ENCODE measurements around the gene RPIA.
"Not testable (repeated sequence)": the region's sequence is repeated elsewhere in the genome, so short reads cannot be mapped to it uniquely, and the experiment has no call there.

The RPIA gene

DNA sequence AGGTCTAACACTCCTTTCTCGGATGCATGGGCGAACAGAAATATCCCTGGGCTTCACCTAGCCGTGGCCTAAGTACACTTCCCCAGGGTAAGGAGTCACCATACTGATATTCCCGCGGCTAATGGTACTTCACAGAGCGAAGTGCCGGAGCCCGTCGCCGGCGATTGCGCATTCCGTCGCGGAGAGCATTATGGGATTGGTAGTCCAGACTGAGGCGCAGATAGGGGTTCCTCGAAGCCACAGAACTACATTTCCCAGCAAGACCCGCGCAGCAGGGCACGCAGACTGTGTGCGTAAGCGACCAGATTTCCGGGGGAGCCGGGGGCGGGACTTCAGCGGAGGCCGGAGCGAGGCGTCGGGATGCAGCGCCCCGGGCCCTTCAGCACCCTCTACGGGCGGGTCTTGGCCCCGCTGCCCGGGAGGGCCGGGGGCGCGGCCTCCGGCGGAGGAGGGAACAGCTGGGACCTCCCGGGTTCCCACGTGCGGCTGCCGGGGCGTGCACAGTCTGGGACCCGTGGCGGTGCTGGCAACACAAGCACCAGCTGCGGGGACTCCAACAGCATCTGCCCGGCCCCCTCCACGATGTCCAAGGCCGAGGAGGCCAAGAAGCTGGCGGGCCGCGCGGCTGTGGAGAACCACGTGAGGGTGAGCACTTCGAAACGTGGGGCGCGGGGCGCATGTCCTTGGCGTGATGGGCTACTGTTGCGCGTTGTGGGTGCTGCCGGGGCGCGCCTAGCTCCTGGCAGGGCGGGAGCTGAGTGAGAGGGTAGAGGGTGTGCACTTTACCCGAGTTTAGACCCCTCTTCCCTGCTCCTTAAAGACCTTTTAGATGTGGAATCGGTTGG lies at the start of gene RPIA:
RPIA (plus strand) TSS at position 335 of the 845 bp plus-strand sequence; CDS start at position 361, 26 bp downstream.
- peak; percentile 98 for DNase-seq

DNA sequence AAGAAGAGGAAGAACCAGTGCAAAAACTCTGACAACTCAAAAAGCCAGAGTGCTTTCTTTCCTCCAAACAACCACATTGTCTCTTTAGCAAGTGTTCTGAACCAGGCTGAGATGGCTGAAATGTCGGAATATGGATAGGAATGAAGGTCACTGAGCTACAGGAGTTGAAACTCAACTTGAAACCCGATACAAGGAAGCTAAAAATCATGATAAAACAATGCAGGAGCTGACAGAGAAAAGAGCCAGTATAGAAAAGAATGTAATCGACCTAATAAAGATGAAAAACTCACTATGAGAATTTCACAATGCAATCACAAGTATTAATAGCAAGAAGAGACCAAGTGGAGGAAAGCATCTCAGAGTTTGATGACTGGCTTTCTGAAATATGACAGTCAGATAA lies 49.2 kb upstream of the RPIA start:
- DNase-seq, result no peak

DNA sequence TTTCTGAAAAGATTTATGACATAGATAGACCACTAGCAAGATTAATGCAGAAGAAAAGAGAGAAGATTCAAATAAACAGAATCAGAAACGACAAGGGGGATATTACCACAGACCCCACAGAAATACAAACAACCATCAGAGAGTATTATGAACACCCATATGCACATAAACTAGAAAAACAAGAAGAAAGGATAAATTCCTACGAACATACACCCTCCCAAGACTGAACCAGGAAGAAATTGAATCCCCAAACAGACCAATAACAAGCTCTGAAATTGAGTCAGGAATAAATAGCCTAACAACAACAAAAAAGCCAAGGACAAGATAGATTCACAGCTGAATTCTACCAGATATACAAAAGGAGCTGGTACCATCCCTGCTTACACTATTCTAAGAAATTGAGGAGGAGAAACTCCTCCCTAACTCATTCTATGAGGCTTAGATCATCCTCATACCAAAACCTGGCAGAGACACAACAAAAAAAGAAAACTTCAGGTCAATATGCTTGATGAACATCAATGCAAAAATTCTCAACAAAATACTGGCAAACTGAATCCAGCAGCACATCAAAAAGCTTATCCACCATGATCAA lies 46.1 kb upstream of the RPIA start:
- not testable (repeated sequence) for DNase-seq

DNA sequence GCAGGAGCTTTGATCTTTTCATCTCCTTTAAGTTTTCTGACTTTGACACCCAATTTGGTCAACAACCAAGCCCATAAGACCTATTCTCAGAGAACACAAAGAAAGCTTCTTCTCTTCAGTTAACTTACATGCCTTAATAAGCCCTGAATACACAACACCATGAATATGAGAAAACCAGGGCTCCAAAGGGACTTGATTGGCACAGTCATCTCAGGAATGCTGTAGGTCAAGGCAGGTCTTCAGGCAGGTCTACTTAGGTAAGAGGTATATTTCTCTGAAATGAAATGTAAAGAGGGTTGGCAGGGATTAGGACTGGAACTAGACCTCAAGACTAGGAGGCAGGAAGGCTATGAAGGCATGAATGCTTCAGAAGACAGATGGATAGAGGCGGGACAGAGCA lies 39.8 kb upstream of the RPIA start:
- DNase-seq, result no peak

DNA sequence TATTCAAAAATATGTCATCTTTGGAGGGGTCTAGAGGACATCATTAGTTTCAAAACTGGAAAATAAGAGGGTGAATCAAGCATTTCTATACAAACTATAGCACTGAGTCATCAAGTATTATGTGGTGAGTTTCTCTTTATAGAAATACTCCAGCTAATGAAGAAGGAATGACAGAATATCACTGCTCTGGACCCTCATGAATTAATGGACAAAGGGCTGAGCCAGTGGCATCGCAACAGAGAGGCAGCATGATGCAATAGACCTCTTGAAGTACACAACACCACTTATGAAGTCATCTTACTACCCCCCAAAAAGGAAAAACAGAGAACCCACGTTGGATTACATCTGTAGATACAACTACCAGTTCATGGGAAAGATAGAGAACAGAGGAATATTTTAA lies 36.8 kb upstream of the RPIA start:
- DNase-seq, result no peak

DNA sequence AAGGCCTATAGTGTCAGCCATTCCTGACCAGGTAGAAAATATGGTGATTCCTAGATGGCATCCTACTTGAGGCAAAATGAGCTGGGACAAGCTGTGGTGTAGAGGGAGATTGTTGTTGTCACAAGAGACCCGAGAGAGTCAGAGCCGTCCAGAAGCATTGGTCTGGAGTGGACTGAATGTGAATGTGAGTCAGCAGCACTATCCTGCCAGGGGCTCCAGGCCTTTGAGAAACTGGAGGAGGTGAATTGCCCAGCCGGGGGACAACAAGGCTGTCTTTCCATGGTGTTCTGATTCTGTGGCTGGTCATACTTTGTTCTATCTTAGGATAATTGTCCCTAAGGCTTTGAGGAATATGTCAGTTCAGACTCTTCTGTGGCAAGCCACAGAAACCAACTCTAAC lies 34.8 kb upstream of the RPIA start:
- no peak for DNase-seq

DNA sequence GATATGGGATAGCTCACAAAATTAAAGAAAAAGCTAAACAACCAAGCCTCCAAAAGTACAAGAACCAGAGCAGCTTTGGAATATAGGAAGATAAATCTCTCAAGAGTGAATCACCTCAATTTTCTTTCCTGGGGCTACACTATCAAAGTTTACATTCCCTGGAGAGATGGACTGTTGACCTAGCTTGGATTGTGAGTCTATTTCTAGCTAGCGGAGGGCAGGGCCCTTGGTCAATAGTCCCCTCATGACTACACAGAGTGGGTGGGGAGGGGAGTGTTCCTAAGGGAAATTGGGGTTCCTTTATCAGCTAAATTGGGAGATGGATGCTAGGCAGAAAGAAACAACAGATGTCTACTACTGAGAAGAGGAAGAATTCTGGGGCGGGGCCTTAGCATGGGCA lies 34.3 kb upstream of the RPIA start:
- DNase-seq, result no peak

DNA sequence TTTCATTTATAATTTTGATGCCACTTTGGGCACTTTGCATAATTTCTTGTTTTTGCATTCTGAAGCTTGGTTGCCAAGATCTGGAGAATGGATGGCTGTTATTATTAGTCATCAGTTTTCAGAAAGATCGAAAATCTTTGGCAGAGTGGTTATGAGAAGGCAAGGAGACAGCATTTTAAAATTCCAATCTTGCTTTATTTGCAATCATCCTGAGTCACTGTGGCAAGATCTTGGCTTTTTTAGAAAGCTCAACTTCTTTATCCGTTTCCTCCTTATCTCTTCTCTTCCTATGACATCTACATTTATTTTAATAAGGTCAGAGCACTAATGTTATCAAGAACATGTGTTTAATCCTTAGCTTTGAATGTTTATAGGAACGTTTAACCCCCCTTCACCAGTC lies 33.1 kb upstream of the RPIA start:
- peak; percentile 34 to 47 for DNase-seq

DNA sequence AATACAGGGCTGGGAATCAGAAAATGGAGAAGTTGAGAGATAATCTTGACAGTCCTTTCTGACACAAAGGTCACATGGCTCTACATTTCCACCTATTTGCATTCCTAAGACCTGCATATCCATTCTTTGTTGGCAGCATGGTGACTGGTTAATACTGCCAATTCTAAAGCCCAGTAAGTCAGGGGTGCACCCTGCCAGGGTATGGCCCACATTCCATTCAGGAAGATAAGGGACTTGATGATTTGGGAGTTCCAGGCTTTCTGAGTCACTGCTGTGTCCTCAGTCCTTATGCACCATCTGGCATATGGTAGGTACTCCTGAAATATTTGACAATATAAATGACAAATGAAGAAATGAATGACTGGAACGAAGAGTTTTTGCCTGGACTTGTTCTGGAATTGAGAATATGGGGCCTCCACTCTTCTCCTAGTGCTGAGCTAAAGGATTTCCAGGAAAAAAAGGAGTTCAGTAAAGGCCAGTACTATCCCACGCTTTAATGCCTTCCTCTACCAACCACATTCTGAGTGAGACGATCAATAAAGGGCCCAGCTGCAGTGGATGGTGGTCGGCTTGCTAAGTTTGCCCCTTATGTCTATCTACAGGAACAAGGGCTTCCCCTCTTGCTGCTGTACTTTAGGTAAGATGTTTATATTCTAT lies 32.5 kb upstream of the RPIA start:
- DNase-seq, result no peak

DNA sequence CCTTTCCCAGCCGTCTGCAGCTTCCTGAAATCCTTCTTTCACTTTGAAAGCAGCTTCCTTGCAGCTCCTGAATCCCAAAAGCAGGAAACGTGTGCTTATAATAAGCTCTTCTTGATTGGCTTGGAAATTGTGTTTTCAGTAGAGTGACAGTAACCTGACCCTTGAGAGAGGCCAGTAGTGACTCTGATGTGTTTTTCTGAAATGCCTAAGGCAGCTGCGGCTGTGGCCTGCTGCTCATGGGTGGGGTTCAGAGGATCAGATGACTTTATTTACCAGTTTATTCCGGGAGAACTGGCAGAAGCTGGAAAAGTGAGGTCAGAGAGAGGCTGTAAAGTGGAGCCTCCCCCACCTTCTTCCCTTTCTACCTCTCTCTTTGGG lies 31.9 kb upstream of the RPIA start:
- no peak for DNase-seq

DNA sequence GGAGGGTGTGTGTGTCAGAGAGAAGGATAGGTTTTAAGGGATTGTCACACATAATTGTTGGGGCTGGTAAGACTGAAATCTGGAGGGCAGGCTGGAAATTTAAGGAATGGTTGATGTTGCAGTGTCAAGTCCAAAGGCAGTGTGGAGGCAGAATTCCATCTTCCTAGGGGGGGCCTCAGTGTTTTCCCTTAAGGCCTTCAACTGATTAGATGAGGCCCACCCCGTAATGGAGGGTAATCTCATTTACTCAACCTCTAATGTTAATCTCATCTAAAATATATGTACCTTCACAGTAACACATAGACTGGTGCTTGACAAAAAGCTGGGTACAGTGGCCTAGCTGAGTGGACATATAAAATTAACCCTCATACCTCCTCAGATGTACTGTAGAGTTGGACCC lies 30.9 kb upstream of the RPIA start:
- no peak for DNase-seq

DNA sequence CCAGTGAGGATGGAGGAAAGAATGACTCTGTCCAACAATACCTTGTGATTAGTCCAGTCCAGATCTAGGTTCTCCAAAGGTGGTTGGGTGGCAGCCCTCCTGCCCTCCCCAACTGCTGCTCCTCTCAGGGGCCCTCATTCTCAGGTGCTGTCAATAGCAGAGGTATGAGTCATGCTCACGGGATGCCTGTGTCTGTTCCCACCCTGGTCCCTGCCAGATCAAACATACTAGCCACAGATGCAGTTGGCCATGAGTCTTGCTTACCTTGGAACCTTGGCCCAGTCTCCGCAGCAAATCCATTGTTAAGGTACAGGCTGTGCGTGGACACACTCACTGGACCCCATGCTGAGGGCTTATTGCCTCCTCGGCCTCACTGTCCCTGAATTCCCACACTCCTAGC lies 24.9 kb upstream of the RPIA start:
- DNase-seq, result no peak

DNA sequence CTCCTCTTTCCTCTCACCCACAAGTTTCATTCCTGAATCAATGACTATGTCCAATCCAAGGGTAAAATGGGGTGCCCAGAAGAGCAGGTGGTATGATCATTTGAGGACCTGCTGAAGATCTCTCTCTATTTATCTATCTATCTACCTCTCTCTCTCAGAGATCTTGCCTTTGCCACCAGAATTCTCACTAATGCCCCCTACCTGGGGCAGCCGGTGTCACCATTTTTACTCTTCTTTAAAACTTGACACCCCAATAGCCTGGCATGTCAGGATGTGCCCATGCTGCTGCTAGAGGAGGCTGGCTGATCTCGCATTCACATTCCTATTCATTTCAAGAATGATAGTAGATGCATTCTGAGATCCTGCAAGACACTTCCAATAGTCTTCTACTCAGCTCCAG lies 24.3 kb upstream of the RPIA start:
- DNase-seq, result no peak

DNA sequence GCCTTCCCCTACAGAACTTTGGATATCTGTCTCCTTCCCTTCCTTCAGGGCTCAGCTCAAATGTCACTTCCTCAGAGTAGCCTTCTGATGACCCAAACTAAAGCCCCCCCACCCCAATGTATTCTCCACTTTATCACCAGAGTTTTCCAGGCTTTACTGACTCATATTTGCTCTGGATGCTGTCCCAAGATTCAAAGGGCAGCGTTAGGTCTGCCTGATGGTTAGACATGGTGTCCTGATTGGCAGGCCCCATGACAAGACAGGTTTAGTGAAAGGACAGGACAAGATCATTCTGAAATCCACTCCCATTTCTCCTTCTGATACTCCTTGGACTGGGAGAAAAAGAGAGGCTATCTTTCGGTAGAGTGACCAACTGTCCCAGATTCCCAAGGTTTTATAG lies 22.6 kb upstream of the RPIA start:
- DNase-seq, result no peak

DNA sequence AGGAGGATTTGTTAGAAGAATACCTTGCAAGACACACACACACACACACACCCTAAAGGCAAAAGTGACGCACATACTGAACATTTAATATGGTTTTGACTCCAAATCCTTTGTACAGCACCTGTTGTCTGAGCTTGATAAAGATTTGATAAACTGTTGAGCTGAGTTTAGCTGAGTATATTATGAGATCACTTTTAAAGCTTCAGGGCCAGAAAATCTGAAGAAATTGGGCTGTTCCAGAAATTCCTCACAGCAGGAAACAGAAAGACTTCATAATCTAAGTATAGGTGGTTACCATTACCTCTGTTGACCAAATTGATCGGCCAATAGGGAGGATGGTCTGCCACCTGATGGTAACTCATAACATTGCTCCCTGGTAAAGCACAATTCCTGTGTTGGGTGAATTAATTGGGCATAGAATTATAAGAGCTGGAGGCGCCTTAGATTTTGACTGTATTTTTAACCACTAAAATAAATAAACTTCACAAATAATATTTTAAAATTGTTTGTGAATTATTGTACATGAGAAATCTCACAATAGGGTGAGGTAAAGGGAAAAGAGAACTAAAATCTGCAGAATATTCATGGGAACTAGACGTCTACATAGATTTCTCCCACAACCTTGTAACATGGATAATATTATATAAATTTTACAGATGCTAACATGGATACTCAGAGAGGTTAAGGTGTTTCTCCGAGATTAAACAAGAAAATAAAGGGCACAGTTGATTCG lies 21.8 kb upstream of the RPIA start:
- peak; percentile 20 to 58 for DNase-seq

DNA sequence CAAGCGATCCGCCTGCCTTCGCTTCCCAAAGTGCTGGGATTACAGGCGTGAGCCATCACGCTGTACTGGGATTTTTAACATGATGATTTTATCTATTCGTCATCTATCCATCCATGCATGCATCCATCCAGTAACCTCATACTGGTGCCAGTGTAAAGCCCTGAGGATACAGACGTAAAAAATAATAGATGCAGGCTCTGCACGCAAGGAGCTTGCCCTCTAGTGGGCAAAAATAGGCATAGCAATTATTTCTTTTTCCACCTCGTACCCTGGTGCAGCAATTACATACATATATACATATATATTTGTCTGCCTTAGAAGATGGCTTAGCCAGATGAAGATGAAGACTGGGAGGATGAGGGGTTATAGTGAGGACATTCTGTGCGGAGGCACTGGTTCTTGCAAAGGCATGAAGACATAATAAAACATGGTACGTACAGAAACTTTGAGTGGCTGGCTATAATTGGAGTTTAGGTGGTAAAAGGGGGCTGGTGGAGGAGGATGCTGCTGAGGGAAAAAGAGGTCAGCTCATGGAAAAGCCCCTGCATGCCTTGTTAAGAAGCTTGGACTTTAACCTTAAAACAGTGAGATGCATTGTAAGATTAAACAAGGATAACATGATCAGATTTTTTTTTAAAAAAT lies 19.6 kb upstream of the RPIA start:
- DNase-seq, result peak; percentile 34 to 75

DNA sequence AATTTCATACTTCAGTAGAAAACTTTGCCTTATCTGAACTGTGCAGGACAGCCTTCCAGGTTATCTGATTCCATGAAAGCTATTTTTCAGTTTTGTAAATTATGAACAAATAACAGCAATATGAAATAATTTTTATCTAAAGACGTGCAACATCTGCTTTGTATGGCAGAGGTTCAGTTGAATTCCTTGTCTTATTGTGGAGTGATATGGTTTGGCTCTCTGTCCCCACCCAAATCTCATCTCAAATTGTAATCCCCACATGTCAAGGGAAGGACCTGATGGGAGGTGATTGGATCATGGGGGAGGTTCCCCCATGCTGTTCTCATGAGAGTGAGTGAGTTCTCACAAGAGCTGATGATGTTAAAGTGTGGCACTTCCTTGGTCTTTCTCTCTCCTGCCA lies 18.1 kb upstream of the RPIA start:
- DNase-seq, result no peak

DNA sequence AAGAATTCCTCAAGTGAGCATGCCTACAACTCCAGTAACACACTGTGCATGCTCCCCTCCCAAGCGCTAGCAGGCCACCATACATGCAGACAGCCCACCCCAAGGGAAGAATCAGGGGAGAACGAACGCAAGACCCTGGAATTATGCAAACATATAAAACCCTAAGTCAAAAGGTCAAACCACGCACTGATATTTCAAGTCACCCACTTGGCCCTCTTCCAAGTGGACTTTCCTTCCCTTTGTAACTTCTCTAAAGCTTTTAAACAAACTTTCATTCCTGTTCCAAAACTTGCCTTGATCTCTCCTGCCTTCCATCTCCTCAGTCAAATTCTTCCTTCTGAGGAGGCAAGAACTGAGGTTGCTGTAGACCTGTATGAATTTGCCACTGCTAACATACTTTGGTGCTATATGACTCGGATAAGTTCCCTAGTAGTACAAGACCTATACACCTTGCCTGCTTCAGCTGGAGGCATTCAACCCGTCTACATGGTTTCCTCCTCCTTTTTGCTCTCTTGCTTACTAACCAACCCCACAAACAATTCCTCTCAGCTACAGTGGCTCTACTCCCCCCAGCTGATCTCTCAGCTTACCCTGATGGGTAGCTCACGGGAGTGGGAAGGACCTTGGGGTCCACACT lies 11.1 kb upstream of the RPIA start:
- peak; percentile 78 to 95 for DNase-seq

DNA sequence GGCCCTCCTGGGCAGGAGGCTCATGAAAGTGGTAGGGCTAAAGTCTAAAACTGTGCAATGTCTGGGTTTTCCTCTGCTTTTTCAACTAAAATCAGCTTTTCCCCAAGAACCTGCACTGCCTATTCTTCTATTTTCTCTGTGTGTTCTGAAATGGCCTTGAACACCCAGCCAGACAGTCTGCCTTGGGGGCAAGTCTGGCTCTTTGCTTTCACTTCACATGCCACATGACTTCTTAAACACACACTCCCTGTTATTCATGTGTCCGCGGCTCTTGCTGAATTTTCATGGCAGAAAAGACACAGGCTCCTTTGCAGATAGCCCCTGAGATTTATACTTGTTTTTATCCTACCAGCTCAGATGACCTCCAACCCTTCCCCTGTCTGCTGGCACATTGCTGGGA lies 10.6 kb upstream of the RPIA start:
- DNase-seq, result no peak

DNA sequence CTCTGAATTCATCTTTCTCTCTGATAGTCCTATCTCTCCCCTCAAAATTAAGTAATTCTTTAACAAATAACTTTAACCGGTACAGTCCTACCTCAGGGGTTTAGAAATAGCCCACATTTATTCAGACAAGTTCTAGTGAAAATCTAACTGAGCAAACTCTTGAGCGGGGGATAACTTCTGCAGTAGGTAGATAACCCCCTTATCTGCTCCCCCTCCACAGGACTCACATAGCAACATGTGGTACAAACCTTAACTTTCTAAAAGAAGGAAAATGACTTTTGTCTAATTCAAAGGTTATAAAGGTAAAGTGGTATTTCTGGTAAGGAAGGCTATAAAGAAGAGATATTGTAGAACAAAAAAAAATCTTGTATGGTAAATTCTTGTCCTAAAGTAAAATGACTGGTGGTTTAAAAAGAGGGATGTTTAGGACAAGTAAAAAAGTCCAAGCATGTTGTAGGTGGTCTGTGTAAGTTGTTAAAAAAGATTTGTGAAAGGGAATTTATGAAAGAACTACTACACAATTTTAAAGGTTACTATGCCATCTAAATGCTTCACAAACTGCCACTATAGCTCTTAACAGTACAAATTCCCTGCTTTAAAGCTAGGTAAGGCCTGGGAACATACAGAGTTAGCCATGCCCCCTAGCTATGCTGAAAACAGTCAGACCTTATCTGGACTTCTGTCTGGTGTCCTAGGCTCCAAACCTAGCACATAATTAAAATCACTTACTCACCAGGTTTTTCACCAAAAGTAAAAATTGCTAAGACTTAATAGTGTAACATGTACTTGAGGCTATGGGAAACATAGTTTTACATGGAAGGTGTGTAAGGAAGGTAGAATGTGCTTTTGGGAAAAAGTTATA lies 8.1 kb upstream of the RPIA start:
- DNase-seq, result no peak

DNA sequence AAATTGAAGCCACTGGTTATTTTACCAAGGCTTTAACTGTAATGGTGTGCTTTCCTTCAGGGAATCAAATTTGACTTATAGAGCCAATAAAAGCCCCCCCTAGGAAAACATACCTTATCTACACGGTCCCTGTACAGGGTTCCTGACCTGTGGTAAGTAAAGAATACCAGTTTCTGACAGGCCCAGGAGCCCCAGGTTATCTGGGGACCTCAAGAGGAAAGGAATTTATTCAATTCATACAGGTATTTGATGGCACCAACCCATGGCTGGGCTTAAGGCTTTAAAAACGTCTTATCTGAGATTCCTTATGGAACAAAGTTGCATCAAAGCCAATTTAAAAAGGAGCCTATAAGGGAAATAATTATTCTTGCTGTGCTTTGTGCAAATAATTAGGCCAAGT lies 7.0 kb upstream of the RPIA start:
- DNase-seq, result no peak

DNA sequence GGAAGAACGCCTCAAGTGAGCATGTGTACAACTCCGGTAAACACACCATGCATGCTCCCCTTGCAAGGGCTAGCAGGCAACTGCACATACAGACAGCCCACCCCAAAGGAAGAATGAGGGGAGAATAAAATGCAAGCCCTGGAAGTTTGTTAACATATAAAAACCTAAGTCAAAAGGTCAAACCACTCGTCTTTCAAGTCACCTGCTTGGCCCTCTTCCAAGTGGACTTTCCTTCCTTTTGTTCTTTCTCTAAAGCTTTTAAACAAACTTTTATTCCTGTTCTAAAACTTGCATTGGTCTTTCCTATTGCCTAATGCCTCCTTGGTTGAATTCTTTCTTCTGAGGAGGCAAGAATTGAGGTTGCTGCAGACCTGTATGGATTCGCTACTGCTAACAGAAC lies 5.2 kb upstream of the RPIA start:
- DNase-seq, result no peak
